Activated CD4-positive, alpha-beta T cell treated with anti-CD3 and anti-CD28 coated beads, Interleukin-2, amount 50 U/mL, for 24 hours (primary cell): ENCODE results near the gene ATAD1.

Experiments used
- DNase-seq, 2 donors: peaks; one replicate each; pipeline ENCODE4 v3.0.0-alpha.2; 2020; ENCODE audit warnings: low read depth in 1 of 2, low spot score in 1 of 2

ATAD1 gene

GRCh38 chr10:87720665-87721064, 97.4 kb downstream of the ATAD1 start:
- DNase-seq: no peak

GRCh38 chr10:87716348-87716670, 101.7 kb downstream of the ATAD1 start:
- no peak for DNase-seq

DNA sequence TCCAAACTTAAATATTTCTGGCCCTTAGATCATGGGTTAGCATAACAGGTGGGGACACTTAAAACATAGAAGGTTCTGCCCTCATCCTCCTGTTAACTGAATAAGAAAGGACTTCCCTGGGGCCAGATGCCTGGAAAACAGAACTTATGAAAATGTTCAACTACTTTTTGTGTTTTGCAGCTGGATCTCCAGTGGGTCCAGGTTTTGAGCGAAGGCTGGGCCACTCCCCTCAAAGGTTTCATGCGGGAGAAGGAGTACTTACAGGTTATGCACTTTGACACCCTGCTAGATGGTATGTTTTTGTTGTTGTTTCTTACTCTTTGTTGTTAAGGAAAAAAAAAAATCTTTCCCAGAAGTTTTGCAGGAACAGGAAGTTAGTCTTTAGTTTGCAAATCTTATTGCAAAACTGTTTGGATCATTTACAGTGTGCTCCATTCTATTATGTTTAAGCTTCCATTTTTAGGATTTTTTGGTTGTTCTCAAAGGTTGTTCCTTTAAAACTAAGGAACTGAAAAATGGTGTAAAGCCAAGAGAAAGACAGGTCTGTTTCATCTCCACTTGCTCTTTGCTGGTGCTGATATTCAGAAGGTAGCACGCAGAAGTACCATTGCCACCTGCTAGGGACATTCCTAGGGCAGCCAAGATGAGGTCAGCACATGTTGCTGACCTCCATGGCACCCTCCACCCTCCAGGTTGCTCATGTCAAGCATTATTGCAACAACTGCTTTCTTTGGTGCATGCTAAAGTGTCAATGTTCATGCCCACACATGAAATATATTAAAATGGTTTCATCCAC, 102.3 kb downstream of the ATAD1 start:
- no peak for DNase-seq

GRCh38 chr10:87713707-87714106, 104.3 kb downstream of the ATAD1 start:
- no peak for DNase-seq

DNA sequence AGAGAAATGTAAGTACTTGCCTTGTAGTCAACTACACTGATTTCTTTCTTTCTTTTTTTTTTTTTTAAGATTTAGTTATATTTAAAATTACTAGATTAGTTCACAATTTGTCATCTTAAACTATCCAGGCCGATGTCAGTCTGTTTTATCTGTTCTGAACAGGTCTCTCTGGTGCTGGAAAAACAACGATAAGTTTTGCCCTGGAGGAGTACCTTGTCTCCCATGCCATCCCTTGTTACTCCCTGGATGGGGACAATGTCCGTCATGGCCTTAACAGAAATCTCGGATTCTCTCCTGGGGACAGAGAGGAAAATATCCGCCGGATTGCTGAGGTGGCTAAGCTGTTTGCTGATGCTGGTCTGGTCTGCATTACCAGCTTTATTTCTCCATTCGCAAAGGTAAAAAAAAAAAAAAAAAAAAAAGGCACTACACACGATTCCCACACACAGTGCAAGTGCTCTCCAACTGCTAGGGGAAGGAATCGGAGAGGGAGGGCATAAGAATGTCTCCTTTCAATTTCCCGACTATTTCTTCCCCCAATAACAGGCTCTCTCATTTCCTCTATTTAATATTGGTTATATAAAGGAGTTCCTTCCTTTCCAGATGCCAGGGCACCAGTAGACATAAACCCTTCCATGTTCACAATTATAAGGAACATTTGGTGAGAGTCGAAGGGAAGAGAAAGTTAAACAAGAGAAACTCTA, 105.0 kb downstream of the ATAD1 start:
- no peak for DNase-seq

DNA sequence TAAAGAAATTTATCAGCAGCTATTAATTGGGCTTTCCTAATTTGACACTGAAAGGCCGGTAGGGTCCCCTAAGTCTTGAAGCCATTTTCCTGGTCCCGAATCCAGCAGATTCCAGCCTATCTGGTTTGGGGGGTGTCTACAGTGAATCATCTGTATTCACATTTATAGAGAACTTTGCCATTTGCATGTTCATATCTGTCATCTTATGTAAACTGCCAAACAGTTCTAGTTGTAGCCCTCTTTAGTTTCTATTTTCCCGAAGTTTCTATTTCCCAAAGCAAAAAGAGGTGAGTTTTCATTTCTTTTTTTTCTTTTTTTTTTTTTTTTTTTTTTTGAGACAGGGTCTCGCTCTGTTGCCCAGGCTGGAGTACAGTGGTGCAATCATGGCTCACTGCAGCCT, 110.8 kb downstream of the ATAD1 start:
- DNase-seq: no peak

- DNase-seq: no peak
These were observed 111.3 kb downstream of the ATAD1 start for GRCh38 chr10:87706731-87707130.

DNA sequence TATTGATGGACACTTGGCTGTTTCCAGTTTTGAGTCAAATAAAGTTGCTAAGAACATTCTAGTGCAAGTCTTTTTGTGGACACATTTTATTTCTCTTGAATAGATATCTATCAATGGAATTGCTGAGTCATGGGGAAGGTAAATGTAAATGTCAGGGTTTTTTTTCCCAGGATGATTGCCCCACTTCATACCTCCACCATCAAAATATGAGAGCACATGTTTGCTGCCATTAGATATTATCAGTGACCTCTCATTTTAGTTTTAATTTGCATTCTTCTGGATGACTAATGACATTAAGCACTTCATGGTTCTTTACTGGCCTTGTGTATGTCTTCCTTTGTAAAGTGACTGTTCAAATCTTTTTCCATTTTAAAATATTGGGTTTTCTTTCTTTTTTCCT, 112.7 kb downstream of the ATAD1 start:
- DNase-seq: no peak

GRCh38 chr10:87703771-87704170, 114.3 kb downstream of the ATAD1 start:
- DNase-seq: no peak

DNA sequence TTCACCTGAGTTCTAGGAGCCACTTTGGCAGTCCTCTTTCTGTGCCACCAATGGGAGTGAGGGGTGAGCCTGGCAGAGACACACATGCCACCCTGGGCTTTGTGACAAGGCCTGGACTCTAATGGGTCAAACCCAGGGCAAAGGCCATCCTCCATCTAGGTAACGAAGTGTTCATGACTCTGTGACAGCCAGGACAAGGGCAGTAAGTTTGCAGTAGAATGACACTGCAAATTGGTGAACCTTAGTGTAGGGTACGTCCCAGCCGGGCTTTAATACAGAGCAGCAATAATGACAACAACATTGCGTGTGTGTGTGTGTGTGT, 115.1 kb downstream of the ATAD1 start:
- DNase-seq: no peak

DNA sequence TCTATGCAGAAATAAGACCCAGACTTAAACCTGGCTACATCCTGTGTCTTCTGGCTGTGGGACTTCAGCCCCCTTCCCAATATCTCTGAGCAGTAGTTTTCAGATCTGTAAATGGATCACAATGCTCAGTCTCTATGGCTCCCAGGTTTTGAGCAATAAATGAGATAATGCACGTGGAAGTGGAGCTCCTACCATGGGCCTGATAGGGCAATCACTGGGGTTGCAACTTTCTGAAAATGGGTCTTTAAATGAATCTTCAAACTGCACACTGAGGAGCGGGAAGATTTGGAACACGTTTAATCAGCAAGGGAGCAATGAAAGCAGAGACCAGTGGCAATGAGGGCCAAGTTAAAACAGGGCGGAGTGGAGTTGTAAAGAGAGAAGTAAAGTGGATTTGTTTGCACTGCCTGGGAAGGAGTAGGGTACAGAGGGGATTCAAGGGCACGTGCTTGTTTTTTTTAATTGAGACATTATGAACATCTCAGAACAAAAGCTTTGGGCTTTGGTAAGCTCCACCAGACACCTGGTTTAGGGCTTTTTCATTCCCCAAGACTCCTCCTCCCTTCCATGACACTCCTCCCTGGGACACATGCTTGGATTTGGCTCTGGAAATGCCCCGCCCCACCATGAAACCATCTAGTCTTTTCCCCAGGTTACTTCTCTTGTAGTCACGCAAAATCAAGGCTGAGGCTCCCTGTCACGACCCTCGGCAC, 115.6 kb downstream of the ATAD1 start:
- no peak for DNase-seq
